Stimulated activated naive CD4-positive, alpha-beta T cell (primary cell): ENCODE results near the gene ATF7IP2.

Source experiments
- DNase-seq, 6 experiments: peaks; one replicate each; lab custom pipeline; 2025; lab: John Stamatoyannopoulos, UW

Gene ATF7IP2

GRCh38 chr16:10511829-10512228, 126.0 kb downstream of the ATF7IP2 start:
- no peak for DNase-seq

- peak in 4 of 6 experiments; percentile 10 to 50 (median 39) for DNase-seq
Measured at GRCh38 chr16:10514369-10515055, 128.7 kb downstream of the ATF7IP2 start.

GRCh38 chr16:10517868-10518267, 132.0 kb downstream of the ATF7IP2 start:
- no peak for DNase-seq

- no peak for DNase-seq
Measured at GRCh38 chr16:10518479-10519041, 132.7 kb downstream of the ATF7IP2 start.

GRCh38 chr16:10519297-10519696, 133.4 kb downstream of the ATF7IP2 start:
- no peak for DNase-seq

GRCh38 chr16:10519929-10520868, 134.3 kb downstream of the ATF7IP2 start:
- no peak for DNase-seq

GRCh38 chr16:10520869-10521578, 135.2 kb downstream of the ATF7IP2 start:
- DNase-seq = no peak

- peak in 1 of 6 experiments; percentile 31 for DNase-seq
Measured at GRCh38 chr16:10521681-10522274, 135.9 kb downstream of the ATF7IP2 start.

GRCh38 chr16:10522966-10523365, 137.1 kb downstream of the ATF7IP2 start:
- no peak for DNase-seq

GRCh38 chr16:10525214-10525825, 139.5 kb downstream of the ATF7IP2 start:
- DNase-seq = no peak

GRCh38 chr16:10526962-10527361, 141.1 kb downstream of the ATF7IP2 start:
- no peak for DNase-seq

- DNase-seq = no peak
Measured at GRCh38 chr16:10528635-10529034, 142.8 kb downstream of the ATF7IP2 start.

GRCh38 chr16:10529895-10530669, 144.2 kb downstream of the ATF7IP2 start:
- no peak for DNase-seq

GRCh38 chr16:10530685-10531084, 144.8 kb downstream of the ATF7IP2 start:
- no peak for DNase-seq

- no peak for DNase-seq
Measured at GRCh38 chr16:10531582-10531981, 145.7 kb downstream of the ATF7IP2 start.
